ENCODE measurements around the gene ATG5. TPM values are rescaled to one million over a fixed set of nuclear protein-coding genes. Genes with fewer than 3 reads are reported as not detected.

ATG5 gene
- total RNA-seq, 4 donors from 2014 or later, result 25.3 to 47.8 (median 35.2) TPM

DNA sequence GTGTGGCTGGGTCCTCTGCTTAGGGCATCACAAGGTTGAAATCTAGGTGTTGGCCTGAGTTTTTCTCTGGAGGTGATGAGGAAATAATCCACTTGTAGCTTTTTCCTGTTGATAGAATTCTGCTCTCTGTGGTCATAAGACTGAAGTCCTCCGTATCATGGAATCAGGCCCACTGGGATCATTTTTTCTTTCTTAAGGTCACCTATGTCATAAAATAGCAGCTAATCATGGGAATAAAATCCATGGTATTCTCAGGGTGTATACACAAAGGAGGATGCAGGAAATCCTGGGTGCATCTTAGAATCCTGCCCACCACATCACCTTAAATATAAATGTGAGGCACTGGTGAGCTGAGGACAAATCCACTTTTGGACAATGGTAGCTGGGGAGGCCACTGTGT, 166.7 kb downstream of the ATG5 start:
- no peak for DNase-seq (ENCODE audit: extremely low spot score)
- Histone ChIP-seq H3K27me3 (peaks cover 0 to 5% (median 0%) of the 10 kb centered on the region in 4 donors), H3K4me3 (no peak overlapping the region), H3K36me3 (no peaks in the 10 kb centered on the region), H3K9me3 (no peaks in the 10 kb centered on the region), H3K27ac (replicated peaks in 1 of 4) (no peak overlapping the region), H3K4me1 (peaks cover 0 to 6% (median 0%) of the 10 kb centered on the region in 4 donors)
- TF ChIP-seq POLR2A (IDR thresholded peaks at IDR 0.05; ENCODE audit: low read depth) (no peak), POLR2AphosphoS5 (IDR thresholded peaks at IDR 0.05) (no peak), CTCF (IDR thresholded peaks at IDR 0.05) (no peak), EP300 (IDR thresholded peaks at IDR 0.05) (no peak)
- intact Hi-C loops (cut with DNase I), result no loop called here
- 85% methylated on average over 1 of the region's 1 CpG for WGBS

DNA sequence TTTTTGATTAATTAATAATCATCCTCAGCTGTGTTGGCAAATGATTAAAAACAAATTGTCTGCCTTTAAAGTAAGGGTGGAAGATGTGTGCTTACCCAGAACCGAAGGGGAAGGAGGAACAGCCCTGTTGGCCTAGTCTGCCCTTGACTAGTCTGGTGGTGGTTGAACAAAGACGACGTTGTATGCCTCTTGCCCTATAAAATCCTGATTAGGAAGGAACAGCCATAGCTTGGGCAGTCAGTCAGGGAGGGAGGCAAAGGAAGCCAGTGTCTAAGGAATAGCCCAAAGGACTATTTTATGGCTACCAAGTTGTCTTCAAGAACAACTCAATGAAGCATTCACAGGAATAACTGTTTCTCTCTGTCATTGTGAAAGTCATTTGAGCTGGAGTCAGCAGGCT, 168.7 kb downstream of the ATG5 start:
- TF ChIP-seq EP300 (IDR thresholded peaks at IDR 0.05), result no peak
- no peak for TF ChIP-seq POLR2AphosphoS5 (IDR thresholded peaks at IDR 0.05)
- no peak for TF ChIP-seq POLR2A (IDR thresholded peaks at IDR 0.05; ENCODE audit: low read depth)
- TF ChIP-seq CTCF (IDR thresholded peaks at IDR 0.05), result no peak
- DNase-seq (ENCODE audit: extremely low spot score), result no peak
- WGBS, result 61% methylated on average over 3 of the region's 3 CpGs
- intact Hi-C loops (cut with DNase I), result no loop called here
- H3K4me3 ChIP-seq, result no peak overlapping the region
- no peaks in the 10 kb centered on the region for H3K36me3 ChIP-seq
- no peaks in the 10 kb centered on the region for H3K9me3 ChIP-seq
- no peaks in the 10 kb centered on the region for H3K4me1 ChIP-seq
- H3K27ac ChIP-seq (replicated peaks in 1 of 4), result no peak overlapping the region
- H3K27me3 ChIP-seq, result peaks cover 0 to 5% (median 0%) of the 10 kb centered on the region in 4 donors

- DNase-seq (ENCODE audit: extremely low spot score), result no peak
- Histone ChIP-seq H3K4me1 (no peaks in the 10 kb centered on the region), H3K9me3 (no peaks in the 10 kb centered on the region), H3K27ac (replicated peaks in 1 of 4) (no peak overlapping the region), H3K36me3 (no peaks in the 10 kb centered on the region), H3K27me3 (peaks cover 0 to 5% (median 0%) of the 10 kb centered on the region in 4 donors), H3K4me3 (no peak overlapping the region)
- TF ChIP-seq POLR2AphosphoS5 (IDR thresholded peaks at IDR 0.05), result no peak
- TF ChIP-seq CTCF (IDR thresholded peaks at IDR 0.05), result no peak
- no peak for TF ChIP-seq EP300 (IDR thresholded peaks at IDR 0.05)
- no peak for TF ChIP-seq POLR2A (IDR thresholded peaks at IDR 0.05; ENCODE audit: low read depth)
- intact Hi-C loops (cut with DNase I), result no loop called here
- WGBS, result 80% methylated on average over 3 of the region's 3 CpGs
These were observed 169.1 kb downstream of the ATG5 start for GRCh38 chr6:106156413-106156812.

DNA sequence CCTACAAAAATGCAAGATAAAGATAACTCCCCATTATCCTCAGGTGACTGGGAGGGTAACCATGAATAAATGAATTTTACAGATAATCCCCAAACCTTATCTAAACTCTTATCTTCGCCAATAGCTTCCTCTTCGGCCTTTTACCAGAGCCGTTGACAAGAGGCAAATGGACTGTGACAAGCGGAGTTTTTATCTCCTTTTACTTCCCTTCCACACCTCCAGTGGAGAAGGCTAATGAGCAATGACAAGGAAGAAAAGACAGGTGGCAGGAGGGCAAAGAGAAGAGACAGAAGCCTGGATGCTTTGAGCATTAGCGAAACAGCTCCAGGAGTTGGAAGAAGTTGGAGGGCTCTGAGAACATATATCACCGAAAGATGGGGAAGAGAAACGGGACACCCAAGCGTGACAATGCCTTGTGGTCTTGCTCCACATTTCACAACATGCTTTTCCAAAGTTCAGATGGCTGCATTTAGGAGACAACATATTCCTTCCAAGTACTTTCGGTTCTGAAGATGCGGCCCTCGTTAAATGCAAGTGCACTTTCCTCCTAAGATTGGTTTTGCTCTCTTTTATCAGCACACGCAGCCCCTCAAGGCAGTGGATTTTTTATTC, 170.2 kb downstream of the ATG5 start:
- H3K36me3 ChIP-seq, result no peaks in the 10 kb centered on the region
- no peaks in the 10 kb centered on the region for H3K9me3 ChIP-seq
- no peaks in the 10 kb centered on the region for H3K4me1 ChIP-seq
- no peak overlapping the region for H3K4me3 ChIP-seq
- no peak overlapping the region for H3K27ac ChIP-seq (replicated peaks in 1 of 4)
- intact Hi-C loops (cut with DNase I), result no loop called here
- H3K27me3 ChIP-seq, result peaks cover 0 to 5% (median 0%) of the 10 kb centered on the region in 4 donors
- 90% methylated on average over 12 of the region's 12 CpGs for WGBS
- TF ChIP-seq POLR2AphosphoS5 (IDR thresholded peaks at IDR 0.05) (no peak), EP300 (IDR thresholded peaks at IDR 0.05) (no peak), POLR2A (IDR thresholded peaks at IDR 0.05; ENCODE audit: low read depth) (no peak), CTCF (IDR thresholded peaks at IDR 0.05) (no peak)
- DNase-seq (ENCODE audit: extremely low spot score), result no peak

- Histone ChIP-seq H3K27me3 (peaks cover 0 to 3% (median 0%) of the 10 kb centered on the region in 4 donors), H3K9me3 (no peaks in the 10 kb centered on the region), H3K4me1 (no peaks in the 10 kb centered on the region), H3K4me3 (no peak overlapping the region), H3K27ac (replicated peaks in 1 of 4) (no peak overlapping the region), H3K36me3 (no peaks in the 10 kb centered on the region)
- WGBS, result over 99% methylated on average over 8 of the region's 8 CpGs
- no peak for DNase-seq (ENCODE audit: extremely low spot score)
- intact Hi-C loops (cut with DNase I), result no loop called here
- TF ChIP-seq EP300 (IDR thresholded peaks at IDR 0.05) (no peak), POLR2A (IDR thresholded peaks at IDR 0.05; ENCODE audit: low read depth) (no peak), CTCF (IDR thresholded peaks at IDR 0.05) (no peak), POLR2AphosphoS5 (IDR thresholded peaks at IDR 0.05) (no peak)
These were observed 171.2 kb downstream of the ATG5 start for GRCh38 chr6:106154326-106154725.
